Panc1 (cell line): ENCODE results near the gene SLPI.

Experiments
- SIN3A ChIP-seq: IDR thresholded peaks from 2 replicates; pipeline ENCODE4 v1.6.1; 2012; ENCODE audit warnings: low read depth, mild to moderate bottlenecking, low read length, moderate library complexity, borderline replicate concordance; ENCODE audit not compliant: insufficient read depth
- TF ChIP-seq, protein P1 (sequence below): fragments of 450-650 bp; IDR thresholded peaks from 2 replicates; pipeline ENCODE4 v1.5.1; 2017; ENCODE audit warnings: mild to moderate bottlenecking

- TF ChIP-seq, protein P1, sequence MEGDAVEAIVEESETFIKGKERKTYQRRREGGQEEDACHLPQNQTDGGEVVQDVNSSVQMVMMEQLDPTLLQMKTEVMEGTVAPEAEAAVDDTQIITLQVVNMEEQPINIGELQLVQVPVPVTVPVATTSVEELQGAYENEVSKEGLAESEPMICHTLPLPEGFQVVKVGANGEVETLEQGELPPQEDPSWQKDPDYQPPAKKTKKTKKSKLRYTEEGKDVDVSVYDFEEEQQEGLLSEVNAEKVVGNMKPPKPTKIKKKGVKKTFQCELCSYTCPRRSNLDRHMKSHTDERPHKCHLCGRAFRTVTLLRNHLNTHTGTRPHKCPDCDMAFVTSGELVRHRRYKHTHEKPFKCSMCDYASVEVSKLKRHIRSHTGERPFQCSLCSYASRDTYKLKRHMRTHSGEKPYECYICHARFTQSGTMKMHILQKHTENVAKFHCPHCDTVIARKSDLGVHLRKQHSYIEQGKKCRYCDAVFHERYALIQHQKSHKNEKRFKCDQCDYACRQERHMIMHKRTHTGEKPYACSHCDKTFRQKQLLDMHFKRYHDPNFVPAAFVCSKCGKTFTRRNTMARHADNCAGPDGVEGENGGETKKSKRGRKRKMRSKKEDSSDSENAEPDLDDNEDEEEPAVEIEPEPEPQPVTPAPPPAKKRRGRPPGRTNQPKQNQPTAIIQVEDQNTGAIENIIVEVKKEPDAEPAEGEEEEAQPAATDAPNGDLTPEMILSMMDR: no peak
- TF ChIP-seq SIN3A: no peak
Measured at GRCh38 chr20:45211569-45212474, 42.5 kb downstream of the SLPI start.
